Suprapubic skin (tissue), 4 donors: ENCODE results near the gene CAB39L. TPM values are rescaled to one million over a fixed set of nuclear protein-coding genes. Genes with fewer than 3 reads are reported as not detected.

ENCODE experiments used
- DNase-seq, 2 donors: peaks; one replicate each; pipeline ENCODE4 v3.0.0-alpha.2; 2019; ENCODE audit warnings: low spot score in 2 of 2
- H3K27ac ChIP-seq: fragments of 200-600 bp; sonication (generic); one replicate; pipeline ENCODE4 v1.5.1; 2019
- H3K27me3 ChIP-seq: fragments of 200-600 bp; sonication (generic); one replicate; pipeline ENCODE4 v1.5.1; 2019
- H3K36me3 ChIP-seq: fragments of 200-600 bp; sonication (generic); one replicate; pipeline ENCODE4 v1.5.1; 2019
- H3K4me1 ChIP-seq: fragments of 200-600 bp; sonication (generic); one replicate; pipeline ENCODE4 v1.5.1; 2019
- H3K4me3 ChIP-seq: fragments of 200-600 bp; sonication (generic); one replicate; pipeline ENCODE4 v1.5.1; 2019; ENCODE audit warnings: mild to moderate bottlenecking
- H3K9me3 ChIP-seq: fragments of 200-600 bp; sonication (generic); one replicate; pipeline ENCODE4 v1.5.1; 2019
- EP300 ChIP-seq: sonication (generic); formaldehyde crosslinking; IDR thresholded peaks from one replicate; pipeline ENCODE4 v1.6.1; 2017; ENCODE audit warnings: antibody characterized with exemption
- POLR2A ChIP-seq, 2 donors: fragments of 450-650 bp; IDR thresholded peaks; one replicate each; pipeline ENCODE4 v1.6.1; 2017; ENCODE audit warnings: antibody characterized with exemption in 2 of 2, mild to moderate bottlenecking in 2 of 2, moderate library complexity in 2 of 2
- POLR2AphosphoS5 ChIP-seq, 3 donors: sonication (generic); formaldehyde crosslinking; IDR thresholded peaks; one replicate each; pipeline ENCODE4 v1.6.1; 2017; ENCODE audit warnings: antibody characterized with exemption in 3 of 3
- WGBS: methylation state at CpG from one replicate; pipeline ENCODE4 v1.1.5; 2018; 5-methylcytosine and 5-hydroxymethylcytosine counted together
- total RNA-seq, 4 donors: library from RNA; depleted of rRNA; stranded (reverse); fragments of >200 nt; gene quantifications; one replicate each; pipeline ENCODE4 v1.1.0, GENCODE V29; 2016
- TF ChIP-seq, protein P1 (sequence below), 2 donors: fragments of 200-600 bp in 1 of 2; fragments of 450-650 bp in 1 of 2; sonication (generic) in 1 of 2; IDR thresholded peaks; one replicate each; pipeline ENCODE4 v1.5.1; 2016 to 2019; ENCODE audit warnings: antibody characterized with exemption in 2 of 2, mild to moderate bottlenecking in 1 of 2, moderate library complexity in 1 of 2

Gene CAB39L
- total RNA-seq, 4 donors from 2014 or later, result 17.8 to 45.1 (median 28.6) TPM

DNA sequence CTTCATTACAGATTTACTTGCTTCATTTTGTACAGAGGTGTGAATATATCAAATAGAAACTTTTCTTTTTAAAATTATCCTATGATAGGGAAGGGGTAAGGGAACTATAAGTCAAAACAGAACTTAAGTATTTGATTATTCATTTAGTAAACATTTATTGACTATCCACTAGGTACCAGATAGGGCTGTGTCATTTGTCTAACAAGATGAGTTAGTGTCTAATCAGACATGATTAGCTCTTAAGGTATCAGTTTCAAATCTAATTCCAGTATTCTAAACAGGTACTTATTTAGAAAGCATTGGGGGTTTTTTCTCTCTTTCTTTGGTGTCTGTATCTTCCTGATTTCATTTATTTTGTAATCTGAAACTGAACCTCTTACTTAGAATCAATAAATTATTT lies 164.0 kb downstream of the CAB39L start:
- no peak for DNase-seq
- H3K4me1 ChIP-seq, result no peaks in the 10 kb centered on the region
- no peak overlapping the region for H3K4me3 ChIP-seq
- TF ChIP-seq POLR2A (IDR thresholded peaks at IDR 0.05), result no peak
- TF ChIP-seq, protein P1, sequence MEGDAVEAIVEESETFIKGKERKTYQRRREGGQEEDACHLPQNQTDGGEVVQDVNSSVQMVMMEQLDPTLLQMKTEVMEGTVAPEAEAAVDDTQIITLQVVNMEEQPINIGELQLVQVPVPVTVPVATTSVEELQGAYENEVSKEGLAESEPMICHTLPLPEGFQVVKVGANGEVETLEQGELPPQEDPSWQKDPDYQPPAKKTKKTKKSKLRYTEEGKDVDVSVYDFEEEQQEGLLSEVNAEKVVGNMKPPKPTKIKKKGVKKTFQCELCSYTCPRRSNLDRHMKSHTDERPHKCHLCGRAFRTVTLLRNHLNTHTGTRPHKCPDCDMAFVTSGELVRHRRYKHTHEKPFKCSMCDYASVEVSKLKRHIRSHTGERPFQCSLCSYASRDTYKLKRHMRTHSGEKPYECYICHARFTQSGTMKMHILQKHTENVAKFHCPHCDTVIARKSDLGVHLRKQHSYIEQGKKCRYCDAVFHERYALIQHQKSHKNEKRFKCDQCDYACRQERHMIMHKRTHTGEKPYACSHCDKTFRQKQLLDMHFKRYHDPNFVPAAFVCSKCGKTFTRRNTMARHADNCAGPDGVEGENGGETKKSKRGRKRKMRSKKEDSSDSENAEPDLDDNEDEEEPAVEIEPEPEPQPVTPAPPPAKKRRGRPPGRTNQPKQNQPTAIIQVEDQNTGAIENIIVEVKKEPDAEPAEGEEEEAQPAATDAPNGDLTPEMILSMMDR (IDR thresholded peaks at IDR 0.05), result no peak
- no peak for TF ChIP-seq EP300
- TF ChIP-seq POLR2AphosphoS5 (IDR thresholded peaks at IDR 0.05), result no peak
- peaks cover 7% of the 10 kb centered on the region for H3K36me3 ChIP-seq
- no peaks in the 10 kb centered on the region for H3K9me3 ChIP-seq
- no peak overlapping the region for H3K27ac ChIP-seq
- H3K27me3 ChIP-seq, result no peaks in the 10 kb centered on the region

DNA sequence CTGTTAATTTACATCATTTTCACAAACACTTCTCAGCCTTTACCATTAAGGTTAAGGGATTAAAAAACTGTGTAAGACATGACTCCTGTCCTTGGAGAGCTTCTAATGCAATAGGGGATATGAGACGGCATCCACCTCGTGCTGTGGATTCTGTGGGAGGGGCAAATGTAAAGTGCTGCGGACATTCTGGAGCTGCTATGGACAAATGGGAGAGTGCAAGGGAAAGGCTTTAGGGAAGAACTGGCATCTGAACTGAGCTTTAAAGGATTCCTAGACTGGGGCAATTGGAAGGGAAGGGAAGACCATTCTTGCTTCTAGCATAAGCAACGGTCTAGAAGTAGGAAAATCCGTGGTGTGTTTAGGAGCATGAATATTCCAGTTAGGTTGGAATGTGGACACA lies 164.8 kb downstream of the CAB39L start:
- H3K4me1 ChIP-seq, result no peaks in the 10 kb centered on the region
- H3K36me3 ChIP-seq, result peaks cover 7% of the 10 kb centered on the region
- H3K9me3 ChIP-seq, result no peaks in the 10 kb centered on the region
- no peaks in the 10 kb centered on the region for H3K27me3 ChIP-seq
- H3K4me3 ChIP-seq, result no peak overlapping the region
- WGBS, result 74% methylated on average over 5 of the region's 5 CpGs
- DNase-seq, result no peak
- H3K27ac ChIP-seq, result no peak overlapping the region
- TF ChIP-seq POLR2A (IDR thresholded peaks at IDR 0.05), result no peak

DNA sequence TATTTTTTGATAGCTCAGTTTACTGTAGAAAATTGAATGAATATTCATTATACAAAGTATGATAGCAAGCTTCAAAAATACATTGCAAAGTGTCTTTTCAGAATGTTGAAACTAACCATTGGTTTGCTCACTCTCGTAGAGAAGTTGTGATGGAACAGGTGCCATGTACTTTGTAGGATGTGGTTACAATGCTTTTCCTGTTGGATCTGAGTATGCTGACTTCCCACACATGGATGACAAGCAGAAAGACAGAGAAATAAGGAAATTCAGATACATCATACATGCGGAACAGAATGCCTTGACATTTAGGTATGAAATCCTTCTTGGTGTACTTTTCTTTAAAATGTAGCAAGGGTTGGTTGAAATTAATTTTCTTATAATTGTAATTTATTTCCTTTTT lies 165.7 kb downstream of the CAB39L start:
- Histone ChIP-seq H3K4me3 (no peak overlapping the region), H3K36me3 (peaks cover 7% of the 10 kb centered on the region), H3K27ac (no peak overlapping the region), H3K4me1 (no peaks in the 10 kb centered on the region), H3K27me3 (no peaks in the 10 kb centered on the region), H3K9me3 (no peaks in the 10 kb centered on the region)
- TF ChIP-seq POLR2A (IDR thresholded peaks at IDR 0.05), result no peak
- TF ChIP-seq POLR2AphosphoS5 (IDR thresholded peaks at IDR 0.05), result no peak
- TF ChIP-seq, protein P1 (IDR thresholded peaks at IDR 0.05), result no peak
- no peak for TF ChIP-seq EP300
- WGBS, result 93% methylated on average over 2 of the region's 2 CpGs
- no peak for DNase-seq

DNA sequence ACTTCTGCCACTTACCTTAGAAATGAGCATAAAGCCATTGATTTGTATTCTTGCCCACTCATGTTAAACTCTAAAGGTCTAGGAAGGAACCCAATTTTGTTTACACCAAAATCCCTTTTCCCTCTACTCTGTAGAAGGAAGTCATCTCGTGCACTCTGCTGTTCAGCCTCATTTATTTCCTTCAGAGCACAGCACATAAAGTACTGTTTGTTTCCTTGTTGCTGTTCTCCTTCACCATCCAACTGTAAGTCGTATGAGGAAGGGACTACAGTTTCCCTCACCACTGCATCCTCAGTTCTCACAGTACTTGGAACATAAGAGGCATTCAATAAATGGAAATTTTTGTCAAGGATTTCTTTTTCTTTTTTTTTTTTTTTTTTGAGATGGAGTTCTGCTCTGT lies 171.6 kb downstream of the CAB39L start:
- TF ChIP-seq POLR2A (IDR thresholded peaks at IDR 0.05), result no peak
- no peak for TF ChIP-seq POLR2AphosphoS5 (IDR thresholded peaks at IDR 0.05)
- no peak for TF ChIP-seq EP300
- TF ChIP-seq, protein P1 (IDR thresholded peaks at IDR 0.05), result no peak
- peaks cover 12% of the 10 kb centered on the region for H3K36me3 ChIP-seq
- DNase-seq, result no peak
- H3K27ac ChIP-seq, result no peak overlapping the region
- no peaks in the 10 kb centered on the region for H3K27me3 ChIP-seq
- no peaks in the 10 kb centered on the region for H3K9me3 ChIP-seq
- no peak overlapping the region for H3K4me3 ChIP-seq
- 72% methylated on average over 2 of the region's 2 CpGs for WGBS
- no peaks in the 10 kb centered on the region for H3K4me1 ChIP-seq

GRCh38 chr13:49271264-49271663 lies 172.6 kb downstream of the CAB39L start:
- no peak overlapping the region for H3K27ac ChIP-seq
- TF ChIP-seq POLR2A (IDR thresholded peaks at IDR 0.05) (no peak), POLR2AphosphoS5 (IDR thresholded peaks at IDR 0.05) (no peak), EP300 (no peak)
- TF ChIP-seq, protein P1 (IDR thresholded peaks at IDR 0.05), result no peak
- WGBS, result 0% methylated on average over 1 of the region's 1 CpG
- no peak for DNase-seq
- H3K4me1 ChIP-seq, result no peaks in the 10 kb centered on the region
- no peaks in the 10 kb centered on the region for H3K27me3 ChIP-seq
- H3K4me3 ChIP-seq, result no peak overlapping the region
- H3K9me3 ChIP-seq, result no peaks in the 10 kb centered on the region
- peaks cover 18% of the 10 kb centered on the region for H3K36me3 ChIP-seq

DNA sequence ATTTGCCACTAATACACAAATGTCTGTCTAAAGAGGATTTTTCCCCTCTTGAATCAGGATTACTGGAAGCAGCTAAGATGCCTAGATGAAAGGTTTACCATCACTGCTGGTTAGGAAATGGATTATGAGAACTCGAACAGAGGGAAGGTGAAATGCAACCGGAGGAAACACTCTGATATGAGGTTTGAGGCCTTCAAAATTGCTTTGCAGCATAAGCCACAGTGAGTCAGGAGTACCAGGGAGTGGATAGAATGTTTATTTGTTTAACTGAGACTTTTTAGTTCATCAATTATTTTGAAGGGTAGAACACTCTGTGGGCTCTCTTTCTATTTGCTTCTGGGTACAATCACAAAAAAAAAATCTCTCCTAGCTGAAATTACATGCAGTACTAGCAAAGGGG lies 178.0 kb downstream of the CAB39L start:
- H3K4me3 ChIP-seq, result no peak overlapping the region
- WGBS, result 70% methylated on average over 2 of the region's 2 CpGs
- no peaks in the 10 kb centered on the region for H3K27me3 ChIP-seq
- TF ChIP-seq POLR2AphosphoS5 (IDR thresholded peaks at IDR 0.05), result no peak
- TF ChIP-seq POLR2A (IDR thresholded peaks at IDR 0.05), result no peak
- no peak for TF ChIP-seq EP300
- TF ChIP-seq, protein P1 (IDR thresholded peaks at IDR 0.05), result no peak
- no peaks in the 10 kb centered on the region for H3K9me3 ChIP-seq
- H3K27ac ChIP-seq, result no peak overlapping the region
- H3K4me1 ChIP-seq, result no peaks in the 10 kb centered on the region
- peaks cover 46% of the 10 kb centered on the region for H3K36me3 ChIP-seq
- no peak for DNase-seq
